Activated B cell treated with CpG ODN at 0.5 μM for 24 hours (primary cell): ENCODE measurements around the gene CAMTA1. TPM values are rescaled to one million over a fixed set of nuclear protein-coding genes. Genes with fewer than 3 reads are reported as not detected.

Source experiments
- ATAC-seq: fragments of 200-7000 bp; cut with Tn5 transposase; one replicate; pipeline ENCODE4 v1.10.0; 2021; ENCODE audit warnings: low read depth, mild to moderate bottlenecking, moderate library complexity
- CTCF ChIA-PET: fragments of 350-600 bp; sonication (Branson Sonifier 250); formaldehyde crosslinking; loops from one replicate; lab custom pipeline; 2021; ENCODE audit warnings: antibody characterized with exemption; lab: Charles Lee
- POLR2A ChIA-PET: fragments of 350-600 bp; sonication (Branson Sonifier 250); formaldehyde crosslinking; loops from one replicate; lab custom pipeline; 2021; ENCODE audit warnings: antibody characterized with exemption; lab: Charles Lee
- DNase-seq: peaks from one replicate; pipeline ENCODE4 v3.0.0; 2022
- H3K27ac Mint-ChIP-seq: one replicate; pipeline ENCODE4 v1.8.0; 2020; ENCODE audit warnings: mixed read lengths
- H3K27me3 Mint-ChIP-seq: one replicate; pipeline ENCODE4 v1.8.0; 2021; ENCODE audit warnings: mixed read lengths
- H3K36me3 Mint-ChIP-seq: one replicate; pipeline ENCODE4 v1.8.0; 2021; ENCODE audit warnings: low read depth, mixed read lengths
- H3K4me1 Mint-ChIP-seq: one replicate; pipeline ENCODE4 v1.8.0; 2021; ENCODE audit warnings: mixed read lengths
- H3K4me3 Mint-ChIP-seq: one replicate; pipeline ENCODE4 v1.8.0; 2020; ENCODE audit warnings: mild to moderate bottlenecking, mixed read lengths
- H3K9me3 Mint-ChIP-seq: one replicate; pipeline ENCODE4 v1.8.0; 2020; ENCODE audit warnings: mixed read lengths
- CTCF ChIP-seq: fragments of 200-600 bp; IDR thresholded peaks from one replicate; pipeline ENCODE4 v1.8.0; 2022; ENCODE audit warnings: antibody characterized with exemption, mild to moderate bottlenecking
- intact Hi-C: fragments of 100-400 bp; cut with micrococcal nuclease; formaldehyde crosslinking; loops from one replicate; pipeline ENCODE4 v1.15.1; 2024
- total RNA-seq: library from RNA; stranded (reverse); gene quantifications from 2 replicates; pipeline ENCODE4 v1.2.3, GENCODE V29; 2022

The CAMTA1 gene
- total RNA-seq, 1 donor from 2014 or later: 49.8 TPM

GRCh38 chr1:7674972-7675371 lies 889.7 kb downstream of the CAMTA1 start:
- Mint-ChIP-seq H3K9me3 (no peaks in the 10 kb centered on the region), H3K4me3 (no peak overlapping the region), H3K27ac (no peak overlapping the region), H3K36me3 (no peaks in the 10 kb centered on the region), H3K27me3 (peaks cover 11% of the 10 kb centered on the region), H3K4me1 (peaks cover 12% of the 10 kb centered on the region)
- no peak for ATAC-seq
- CTCF ChIA-PET: interaction anchor here (2.3 kb wide), 1 partner anchor 78 kb away, joined by 9 read pairs; no protein-coding TSS in a partner anchor
- no peak for TF ChIP-seq CTCF
- intact Hi-C loops: no loop called here
- DNase-seq: no peak
- POLR2A ChIA-PET: no interaction called here

- Mint-ChIP-seq H3K36me3 (no peaks in the 10 kb centered on the region), H3K4me3 (no peak overlapping the region), H3K27ac (no peak overlapping the region), H3K9me3 (no peaks in the 10 kb centered on the region), H3K27me3 (peaks cover 9% of the 10 kb centered on the region), H3K4me1 (peaks cover 12% of the 10 kb centered on the region)
- intact Hi-C loops: no loop called here
- ATAC-seq: no peak
- TF ChIP-seq CTCF: no peak
- ChIA-PET CTCF (interaction anchor here (2.3 kb wide), 1 partner anchor 77 kb away, joined by 9 read pairs; no protein-coding TSS in a partner anchor), POLR2A (no interaction called here)
- DNase-seq: no peak
Observed at GRCh38 chr1:7675431-7676273, 890.4 kb downstream of the CAMTA1 start.

- CTCF ChIA-PET: interaction anchor here (2.3 to 3.5 kb wide), 2 partner anchors 8 to 76 kb away, joined by 9 to 14 read pairs; no protein-coding TSS in a partner anchor
- no peak for ATAC-seq
- POLR2A ChIA-PET: no interaction called here
Observed at GRCh38 chr1:7676274-7676945, 891.2 kb downstream of the CAMTA1 start.

GRCh38 chr1:7677111-7677510 lies 891.9 kb downstream of the CAMTA1 start:
- CTCF ChIA-PET: interaction anchor here (2.3 to 3.5 kb wide), 2 partner anchors 9 to 75 kb away, joined by 9 to 14 read pairs; no protein-coding TSS in a partner anchor

More at GRCh38 chr1:7676274-7676945, 891.2 kb downstream of the CAMTA1 start:
- Mint-ChIP-seq H3K27me3 (peaks cover 9% of the 10 kb centered on the region), H3K4me3 (no peak overlapping the region), H3K36me3 (no peaks in the 10 kb centered on the region), H3K27ac (no peak overlapping the region), H3K9me3 (no peaks in the 10 kb centered on the region), H3K4me1 (peaks cover 12% of the 10 kb centered on the region)
- intact Hi-C loops: no loop called here
- no peak for TF ChIP-seq CTCF
- no peak for DNase-seq

More at GRCh38 chr1:7677111-7677510, 891.9 kb downstream of the CAMTA1 start:
- no peak for TF ChIP-seq CTCF
- Mint-ChIP-seq H3K4me1 (peaks cover 12% of the 10 kb centered on the region), H3K4me3 (no peak overlapping the region), H3K27ac (no peak overlapping the region), H3K27me3 (peaks cover 9% of the 10 kb centered on the region), H3K36me3 (no peaks in the 10 kb centered on the region), H3K9me3 (no peaks in the 10 kb centered on the region)
- DNase-seq: no peak
- ATAC-seq: no peak
- intact Hi-C loops: no loop called here
- POLR2A ChIA-PET: no interaction called here
